ENCODE measurements around the gene TMEM198.

- TF ChIP-seq POLR2AphosphoS5 (IDR thresholded peaks at IDR 0.05): no peak
- no peak for TF ChIP-seq CTCF (IDR thresholded peaks at IDR 0.05)
- TF ChIP-seq EP300 (IDR thresholded peaks at IDR 0.05; ENCODE audit: low read depth): no peak
These were observed 25.8 kb downstream of the TMEM198 start for GRCh38 chr2:219569635-219570034.
